Measurements from ENCODE around the gene PTPRJ. TPM values are rescaled to one million over a fixed set of nuclear protein-coding genes. Genes with fewer than 3 reads are reported as not detected.
A peak's percentile ranks its signal among the peaks of the same experiment; 100 is the strongest.

The PTPRJ gene
- total and polyA plus RNA-seq, 8 donors, result 12.6 to 63.5 (median 16.6) TPM

DNA sequence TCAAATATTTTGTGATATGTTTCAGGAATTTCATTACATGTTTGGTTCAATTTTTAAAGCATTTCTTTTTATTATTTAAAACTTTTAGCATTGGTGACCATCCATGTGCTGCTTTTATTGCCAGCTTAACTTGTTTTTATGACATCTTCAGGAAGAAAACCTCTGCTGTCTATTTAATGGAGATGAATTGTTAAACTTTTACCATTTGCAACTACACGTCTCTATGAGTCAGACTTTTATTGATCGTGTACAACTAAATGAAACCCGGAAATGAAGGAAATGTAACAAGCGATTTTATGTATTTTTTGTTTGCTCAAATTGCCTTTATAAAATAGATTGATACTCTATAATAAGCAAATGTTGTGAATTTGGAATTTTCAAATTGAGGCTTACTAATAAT, 113.0 kb downstream of the PTPRJ start:
- DNase-seq, result no peak

GRCh38 chr11:48093795-48094642, 113.7 kb downstream of the PTPRJ start:
- H3K27me3 ChIP-seq, result no peaks in the 10 kb centered on the region
- intact Hi-C loops (cut with DNase I), result no loop called here
- H3K9me3 ChIP-seq, result no peaks in the 10 kb centered on the region
- no peak overlapping the region for H3K4me3 ChIP-seq
- peaks cover 9 to 35% of the 10 kb centered on the region in 2 donors for H3K4me1 ChIP-seq
- ATAC-seq (peak; percentile 26), DNase-seq (peak in 1 of 4 donors; percentile 46)
- TF ChIP-seq, protein P1, sequence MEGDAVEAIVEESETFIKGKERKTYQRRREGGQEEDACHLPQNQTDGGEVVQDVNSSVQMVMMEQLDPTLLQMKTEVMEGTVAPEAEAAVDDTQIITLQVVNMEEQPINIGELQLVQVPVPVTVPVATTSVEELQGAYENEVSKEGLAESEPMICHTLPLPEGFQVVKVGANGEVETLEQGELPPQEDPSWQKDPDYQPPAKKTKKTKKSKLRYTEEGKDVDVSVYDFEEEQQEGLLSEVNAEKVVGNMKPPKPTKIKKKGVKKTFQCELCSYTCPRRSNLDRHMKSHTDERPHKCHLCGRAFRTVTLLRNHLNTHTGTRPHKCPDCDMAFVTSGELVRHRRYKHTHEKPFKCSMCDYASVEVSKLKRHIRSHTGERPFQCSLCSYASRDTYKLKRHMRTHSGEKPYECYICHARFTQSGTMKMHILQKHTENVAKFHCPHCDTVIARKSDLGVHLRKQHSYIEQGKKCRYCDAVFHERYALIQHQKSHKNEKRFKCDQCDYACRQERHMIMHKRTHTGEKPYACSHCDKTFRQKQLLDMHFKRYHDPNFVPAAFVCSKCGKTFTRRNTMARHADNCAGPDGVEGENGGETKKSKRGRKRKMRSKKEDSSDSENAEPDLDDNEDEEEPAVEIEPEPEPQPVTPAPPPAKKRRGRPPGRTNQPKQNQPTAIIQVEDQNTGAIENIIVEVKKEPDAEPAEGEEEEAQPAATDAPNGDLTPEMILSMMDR (IDR thresholded peaks at IDR 0.05), result no peak
- no peaks in the 10 kb centered on the region for H3K36me3 ChIP-seq
- no peak overlapping the region for H3K27ac ChIP-seq

More for the DNA sequence above, 113.0 kb downstream of the PTPRJ start:
- TF ChIP-seq, protein P1 (IDR thresholded peaks at IDR 0.05), result no peak
- Histone ChIP-seq H3K9me3 (no peaks in the 10 kb centered on the region), H3K27me3 (no peaks in the 10 kb centered on the region), H3K27ac (no peak overlapping the region), H3K4me1 (peaks cover 11 to 40% of the 10 kb centered on the region in 2 donors), H3K36me3 (no peaks in the 10 kb centered on the region), H3K4me3 (no peak overlapping the region)
- intact Hi-C loops (cut with DNase I), result no loop called here
- no peak for ATAC-seq

GRCh38 chr11:48094643-48095339, 114.4 kb downstream of the PTPRJ start:
- DNase-seq, result no peak
- Histone ChIP-seq H3K36me3 (no peaks in the 10 kb centered on the region), H3K4me1 (peaks cover 9 to 41% of the 10 kb centered on the region in 2 donors), H3K4me3 (no peak overlapping the region), H3K27ac (no peak overlapping the region), H3K9me3 (no peaks in the 10 kb centered on the region), H3K27me3 (no peaks in the 10 kb centered on the region)
- ATAC-seq, result no peak
- TF ChIP-seq, protein P1 (IDR thresholded peaks at IDR 0.05), result no peak
- intact Hi-C loops (cut with DNase I), result no loop called here

GRCh38 chr11:48095779-48096470, 115.6 kb downstream of the PTPRJ start:
- H3K4me3 ChIP-seq, result no peak overlapping the region

More at GRCh38 chr11:48095779-48096470, 115.6 kb downstream of the PTPRJ start:
- intact Hi-C loops (cut with DNase I), result no loop called here
- no peak for DNase-seq
- Histone ChIP-seq H3K9me3 (no peaks in the 10 kb centered on the region), H3K27ac (no peak overlapping the region), H3K4me1 (peaks cover 9 to 49% of the 10 kb centered on the region in 2 donors), H3K36me3 (no peaks in the 10 kb centered on the region), H3K27me3 (no peaks in the 10 kb centered on the region)
- TF ChIP-seq, protein P1 (IDR thresholded peaks at IDR 0.05), result no peak
- ATAC-seq, result no peak
